ENCODE measurements around the gene ETF1. TPM values are rescaled to one million over a fixed set of nuclear protein-coding genes. Genes with fewer than 3 reads are reported as not detected.
"Not testable (repeated sequence)": the region's sequence is repeated elsewhere in the genome, so short reads cannot be mapped to it uniquely, and the experiment has no call there.

Gene ETF1
- total RNA-seq, 1 donor from 2014 or later: 102 TPM

DNA sequence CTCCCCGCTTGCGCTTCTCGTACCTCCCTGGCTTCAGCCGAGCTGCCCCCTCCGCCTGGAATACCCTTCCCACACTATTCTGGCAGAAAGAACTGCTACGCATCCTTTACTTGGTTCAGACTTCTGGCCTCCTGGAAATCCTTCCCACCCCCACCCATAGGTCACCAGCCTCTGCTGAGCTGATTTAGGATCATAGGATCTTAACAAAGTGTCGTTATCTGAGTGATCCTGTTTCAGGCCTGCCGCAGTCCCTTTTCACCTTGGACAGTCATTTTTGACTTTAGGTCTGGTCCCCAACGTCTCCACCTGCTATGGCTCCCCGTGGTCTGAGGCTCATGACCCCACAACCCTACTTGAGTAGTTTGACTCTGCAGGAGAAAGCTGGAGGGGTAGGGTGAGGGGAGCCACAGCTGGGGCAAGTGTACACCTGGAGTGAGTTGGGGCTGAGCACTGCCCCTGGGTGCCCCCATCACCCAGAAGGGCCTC, 50.4 kb downstream of the ETF1 start:
- intact Hi-C loops (cut with micrococcal nuclease): loop anchor here (1.0 kb wide), 2 partner anchors 27 to 51 kb away; partner anchors contain the start of genes EGR1 and ETF1

GRCh38 chr5:138491669-138492559, 51.1 kb downstream of the ETF1 start:
- intact Hi-C loops (cut with micrococcal nuclease): loop anchor here (1.0 kb wide), 2 partner anchors 27 to 51 kb away; partner anchors contain the start of genes EGR1 and ETF1

GRCh38 chr5:138491284-138491648, 51.8 kb downstream of the ETF1 start:
- intact Hi-C loops (cut with micrococcal nuclease): no loop called here

- intact Hi-C loops (cut with micrococcal nuclease): no loop called here
These were observed 52.3 kb downstream of the ETF1 start for GRCh38 chr5:138490648-138491283.

DNA sequence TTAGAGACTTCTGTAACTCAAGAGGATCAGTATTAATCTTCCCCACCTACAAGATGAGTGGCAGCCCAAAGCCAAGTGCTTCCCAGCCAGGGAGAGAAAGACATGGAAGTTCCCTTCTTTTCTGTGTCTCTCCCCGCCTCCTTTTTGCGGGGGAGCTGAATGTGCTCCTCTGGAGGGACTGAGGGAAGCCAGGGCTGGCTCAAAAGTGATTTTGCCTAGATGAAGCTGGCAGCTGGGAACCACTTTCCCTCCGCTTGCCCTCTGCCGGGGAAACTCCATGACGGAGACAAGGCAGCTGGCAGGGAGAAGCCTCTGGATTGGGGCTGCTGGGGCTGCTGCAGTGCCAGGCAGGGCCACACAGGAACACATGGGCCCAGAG, 53.4 kb downstream of the ETF1 start:
- intact Hi-C loops (cut with micrococcal nuclease): no loop called here

- intact Hi-C loops (cut with micrococcal nuclease): no loop called here
These were observed 54.5 kb downstream of the ETF1 start for GRCh38 chr5:138488481-138488945.

DNA sequence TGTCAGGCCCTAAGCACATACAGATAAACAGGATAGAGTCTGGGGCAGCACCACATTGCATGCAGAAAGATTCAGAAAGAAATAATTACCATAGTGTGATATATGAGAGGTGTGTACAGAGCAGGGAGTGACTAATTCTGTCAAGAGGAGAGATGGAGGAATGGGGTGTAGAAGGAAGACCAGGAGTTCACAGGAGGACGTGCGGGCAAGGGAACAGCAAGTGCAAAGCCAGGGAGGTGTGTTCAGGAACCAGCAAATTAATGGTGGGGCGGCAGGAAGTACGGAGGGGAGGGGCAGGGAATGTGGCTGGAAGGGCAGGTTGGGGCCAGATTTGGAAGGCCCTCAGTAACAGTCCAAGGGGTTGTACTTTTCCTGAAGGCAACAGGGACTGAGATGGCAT, 60.4 kb downstream of the ETF1 start:
- intact Hi-C loops (cut with micrococcal nuclease): no loop called here

DNA sequence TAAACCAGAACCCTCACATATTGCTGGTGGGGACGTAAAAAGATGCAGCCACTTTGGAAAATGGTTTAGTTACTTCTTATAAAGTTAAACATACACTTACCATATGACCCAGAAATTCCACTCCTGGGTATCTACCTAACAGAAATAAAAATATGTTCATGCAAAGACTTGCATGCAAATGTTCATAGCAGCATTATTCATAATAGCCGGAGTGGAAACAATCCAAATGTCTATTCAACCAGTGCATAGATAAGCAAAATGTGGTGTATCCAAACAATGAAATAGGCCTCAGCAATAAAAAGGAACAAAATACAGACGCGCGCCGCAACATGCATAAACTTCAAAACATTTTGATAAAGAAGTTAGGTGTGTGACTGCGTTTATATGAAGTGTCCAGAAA, 66.1 kb downstream of the ETF1 start:
- intact Hi-C loops (cut with micrococcal nuclease): no loop called here

DNA sequence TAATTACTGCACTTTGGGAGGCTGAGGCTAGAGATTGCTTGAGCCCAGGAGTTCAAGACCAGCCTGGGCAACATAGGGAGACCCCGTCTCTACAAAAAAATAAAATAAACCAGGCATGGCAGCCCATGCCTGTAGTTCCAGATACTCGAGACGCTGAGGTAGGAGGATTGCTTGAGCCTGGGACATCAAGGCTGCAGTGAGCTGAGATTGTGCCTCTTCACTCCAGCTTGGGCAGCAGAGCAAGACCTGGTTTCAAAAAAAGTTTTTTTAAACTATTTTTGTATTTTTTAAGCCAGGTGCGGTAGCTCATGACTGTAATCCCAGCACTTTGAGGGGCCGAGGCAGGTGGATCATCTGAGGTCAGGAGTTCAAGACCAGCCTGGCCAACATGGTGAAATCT, 69.9 kb downstream of the ETF1 start:
- intact Hi-C loops (cut with micrococcal nuclease): not testable (repeated sequence)

DNA sequence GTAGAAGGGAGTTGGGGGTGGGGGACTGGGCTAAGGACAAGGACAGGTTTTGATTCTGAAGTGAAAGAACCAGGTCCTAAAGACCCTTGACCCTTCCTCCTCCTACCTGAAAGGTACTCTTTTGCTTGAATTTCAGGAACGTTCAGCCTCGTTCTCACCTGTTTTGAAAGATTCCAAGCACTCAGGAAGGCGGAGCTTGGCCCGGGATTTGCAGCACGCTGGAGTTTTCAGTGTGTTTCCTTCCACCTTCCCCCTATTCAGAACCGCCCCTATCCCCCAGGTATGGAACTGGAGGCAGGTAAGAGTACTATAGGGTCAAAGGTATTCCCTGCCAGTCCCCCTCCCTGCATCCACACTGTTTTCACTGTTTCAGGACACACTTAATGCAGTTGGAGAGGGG, 70.7 kb downstream of the ETF1 start:
- intact Hi-C loops (cut with micrococcal nuclease): no loop called here

DNA sequence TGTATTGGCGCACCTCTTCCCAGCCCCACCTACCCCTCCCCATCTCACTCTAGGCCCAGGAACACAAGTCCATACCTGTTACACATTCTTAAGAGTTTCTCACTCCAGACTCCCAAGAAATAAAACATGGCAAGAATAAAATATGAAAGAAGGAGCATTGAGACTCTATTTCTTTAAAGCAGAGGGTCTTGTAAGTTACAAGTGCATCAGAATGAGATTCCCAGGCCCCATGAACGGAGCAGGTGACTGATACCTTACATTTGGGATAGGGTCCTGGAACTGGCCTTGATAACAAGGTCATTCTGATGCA, 72.0 kb downstream of the ETF1 start:
- intact Hi-C loops (cut with micrococcal nuclease): no loop called here

DNA sequence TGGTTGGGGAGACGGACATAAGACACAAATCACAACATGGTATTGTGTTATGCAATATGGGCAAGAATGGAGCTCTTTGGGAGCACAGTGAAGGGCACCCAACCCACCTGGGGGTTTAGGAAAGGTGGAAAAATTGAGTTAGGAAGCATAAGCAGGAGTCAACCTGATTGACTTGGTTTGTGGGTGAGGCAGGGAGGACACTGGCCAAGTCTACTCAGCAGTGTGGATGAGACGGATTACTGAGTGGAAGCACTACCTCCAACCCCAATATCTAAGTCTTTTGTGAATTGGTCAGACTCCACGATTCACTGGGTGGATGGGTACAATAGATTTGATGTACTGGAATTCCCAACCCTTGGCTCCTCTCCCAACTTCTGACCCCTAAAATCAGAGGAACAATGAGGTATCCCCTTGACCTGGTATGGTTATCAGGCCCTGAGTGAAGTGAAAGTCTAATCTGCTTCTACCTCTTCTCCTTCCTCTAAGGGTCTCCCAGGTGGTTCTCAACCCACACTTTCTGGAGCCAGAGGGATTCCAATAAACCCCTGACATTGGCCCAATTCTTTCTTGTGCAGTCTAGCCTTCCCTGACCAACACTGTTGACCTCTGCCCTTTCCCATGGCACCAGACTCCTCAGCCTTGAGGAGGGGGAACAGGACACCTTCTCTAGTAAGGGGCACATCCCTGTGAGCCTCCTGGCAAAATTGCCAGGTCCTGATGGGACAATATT, 72.5 kb downstream of the ETF1 start:
- intact Hi-C loops (cut with micrococcal nuclease): no loop called here

DNA sequence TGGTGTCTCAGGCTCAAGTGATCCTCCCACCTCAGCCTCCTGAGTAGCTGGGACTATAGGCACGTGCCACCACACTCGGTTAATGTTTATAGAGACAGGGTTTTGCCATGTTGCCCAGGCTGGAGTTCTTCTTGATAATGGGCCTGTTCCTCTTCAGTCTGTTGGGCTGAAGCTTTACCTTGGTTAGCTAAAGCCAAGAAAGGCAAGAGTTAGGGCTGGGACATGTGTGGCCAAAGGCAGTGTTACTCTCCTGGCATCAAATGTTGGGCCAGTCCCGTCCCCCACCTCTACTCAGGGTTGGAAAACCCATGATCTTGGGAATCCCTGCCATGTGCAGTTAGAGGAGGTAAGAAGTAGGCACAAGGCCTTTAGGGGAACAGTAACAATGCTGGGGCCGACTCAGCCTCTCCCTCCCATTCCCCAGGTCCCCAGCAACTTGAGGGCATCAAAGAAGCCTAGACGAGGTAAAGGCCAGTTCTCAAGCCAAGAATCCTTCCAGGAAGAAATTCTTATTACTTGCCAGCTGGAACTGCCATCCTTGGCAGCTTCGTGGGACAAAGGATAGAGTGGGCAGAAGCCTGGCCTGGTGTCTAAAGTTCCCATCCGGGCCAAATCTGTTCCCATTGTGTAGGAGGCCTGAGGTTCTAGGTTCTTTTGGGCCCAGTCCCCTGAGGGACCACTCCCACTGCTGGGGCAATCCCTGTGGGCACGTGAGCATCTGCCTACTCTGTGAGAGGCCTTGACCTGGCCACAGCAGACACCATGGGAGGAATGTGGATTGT, 73.3 kb downstream of the ETF1 start:
- intact Hi-C loops (cut with micrococcal nuclease): loop anchor here (10.0 kb wide), 4 partner anchors 715 to 1095 kb away; partner anchors contain the start of genes HNRNPA0, MATR3, SPATA24 and UBE2D2

- intact Hi-C loops (cut with micrococcal nuclease): loop anchor here (10.0 kb wide), 4 partner anchors 714 to 1096 kb away; partner anchors contain the start of genes HNRNPA0, MATR3, SPATA24 and UBE2D2
These were observed 74.0 kb downstream of the ETF1 start for GRCh38 chr5:138468966-138469539.

GRCh38 chr5:138468133-138468965, 74.7 kb downstream of the ETF1 start:
- intact Hi-C loops (cut with micrococcal nuclease): loop anchor here (10.0 kb wide), 4 partner anchors 714 to 1096 kb away; partner anchors contain the start of genes HNRNPA0, MATR3, SPATA24 and UBE2D2

DNA sequence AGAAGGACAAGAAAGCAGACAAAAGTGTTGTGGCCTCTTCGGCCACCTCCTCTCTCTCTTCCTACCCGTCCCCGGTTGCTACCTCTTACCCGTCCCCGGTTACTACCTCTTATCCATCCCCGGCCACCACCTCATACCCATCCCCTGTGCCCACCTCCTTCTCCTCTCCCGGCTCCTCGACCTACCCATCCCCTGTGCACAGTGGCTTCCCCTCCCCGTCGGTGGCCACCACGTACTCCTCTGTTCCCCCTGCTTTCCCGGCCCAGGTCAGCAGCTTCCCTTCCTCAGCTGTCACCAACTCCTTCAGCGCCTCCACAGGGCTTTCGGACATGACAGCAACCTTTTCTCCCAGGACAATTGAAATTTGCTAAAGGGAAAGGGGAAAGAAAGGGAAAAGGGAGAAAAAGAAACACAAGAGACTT, 75.3 kb downstream of the ETF1 start:
- intact Hi-C loops (cut with micrococcal nuclease): loop anchor here (10.0 kb wide), 4 partner anchors 713 to 1097 kb away; partner anchors contain the start of genes HNRNPA0, MATR3, SPATA24 and UBE2D2

GRCh38 chr5:138466900-138467710, 75.9 kb downstream of the ETF1 start:
- intact Hi-C loops (cut with micrococcal nuclease): loop anchor here (10.0 kb wide), 4 partner anchors 712 to 1098 kb away; partner anchors contain the start of genes HNRNPA0, MATR3, SPATA24 and UBE2D2

Data from T-helper 2 cell treated with Interferon-gamma antibody and Interleukin-4, amounts not matched to agents 100 ng/mL and 5 ng/mL, for 36 hours (primary cell).